Measurements from ENCODE around the gene PLAC1.

The PLAC1 gene

DNA sequence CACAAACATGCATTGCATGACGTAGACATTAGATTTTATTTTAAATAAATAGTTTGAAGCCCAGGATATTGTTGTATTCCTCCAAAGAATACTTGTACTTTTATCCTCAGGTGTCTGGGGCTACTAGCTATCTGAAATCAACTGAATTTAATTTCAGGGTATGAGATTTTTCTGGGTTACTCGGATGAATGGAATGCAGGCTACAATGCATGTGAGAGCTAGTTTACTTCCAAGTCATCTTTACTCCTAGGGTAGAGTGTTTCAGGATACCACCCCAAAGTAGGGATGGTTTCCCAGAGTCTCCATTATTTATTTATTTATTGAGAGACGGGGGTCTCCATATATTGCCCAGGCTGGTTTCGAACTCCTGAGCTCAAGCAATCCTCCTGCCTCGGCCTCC lies 131.9 kb downstream of the PLAC1 start:
- Histone ChIP-seq H3K4me3 (ENCODE audit: low read depth, low read length) (no peak overlapping the region), H3K27me3 (ENCODE audit: insufficient read depth, low read depth, severe bottlenecking) (peaks cover 8% of the 10 kb centered on the region), H3K9me3 (ENCODE audit: severe bottlenecking) (no peaks in the 10 kb centered on the region), H3K36me3 (no peaks in the 10 kb centered on the region), H3K27ac (no peak overlapping the region)
- no peak for DNase-seq
- no peak for TF ChIP-seq CTCF (IDR thresholded peaks at IDR 0.05; ENCODE audit: low read depth, low read length)

DNA sequence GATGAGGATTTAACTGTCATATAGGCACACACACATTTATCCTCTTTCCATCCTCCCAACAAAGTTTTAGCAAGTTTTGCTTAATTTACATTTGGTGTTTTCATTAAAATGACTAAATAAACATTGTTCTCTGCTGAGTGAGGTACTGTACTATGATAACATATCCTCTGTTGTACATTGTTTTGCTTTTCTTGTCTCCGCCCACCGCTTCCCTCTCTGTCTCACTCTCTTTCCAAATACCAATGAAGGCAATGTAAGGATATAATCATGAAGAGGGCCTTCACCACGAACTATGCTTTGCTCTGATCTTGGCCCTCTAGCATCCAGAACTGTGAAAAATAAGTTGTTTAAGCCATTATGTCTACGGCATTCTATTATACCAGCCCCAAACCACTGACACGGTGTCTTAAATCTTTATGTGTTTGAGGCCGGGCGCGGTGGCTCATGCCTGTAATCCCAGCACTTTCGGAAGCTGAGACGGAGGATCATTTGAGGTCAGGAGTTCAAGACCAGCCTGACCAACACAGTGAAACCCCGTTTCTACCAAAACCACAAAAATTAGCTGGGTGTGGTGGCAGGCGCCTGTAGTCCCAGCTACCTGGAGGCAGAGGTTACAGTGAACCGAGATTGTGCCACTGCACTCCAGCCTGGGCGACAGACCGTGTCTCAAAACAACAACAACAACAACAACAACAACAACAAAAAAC lies 133.0 kb downstream of the PLAC1 start:
- H3K36me3 ChIP-seq = no peaks in the 10 kb centered on the region
- H3K27ac ChIP-seq = no peak overlapping the region
- no peak for TF ChIP-seq CTCF (IDR thresholded peaks at IDR 0.05; ENCODE audit: low read depth, low read length)

DNA sequence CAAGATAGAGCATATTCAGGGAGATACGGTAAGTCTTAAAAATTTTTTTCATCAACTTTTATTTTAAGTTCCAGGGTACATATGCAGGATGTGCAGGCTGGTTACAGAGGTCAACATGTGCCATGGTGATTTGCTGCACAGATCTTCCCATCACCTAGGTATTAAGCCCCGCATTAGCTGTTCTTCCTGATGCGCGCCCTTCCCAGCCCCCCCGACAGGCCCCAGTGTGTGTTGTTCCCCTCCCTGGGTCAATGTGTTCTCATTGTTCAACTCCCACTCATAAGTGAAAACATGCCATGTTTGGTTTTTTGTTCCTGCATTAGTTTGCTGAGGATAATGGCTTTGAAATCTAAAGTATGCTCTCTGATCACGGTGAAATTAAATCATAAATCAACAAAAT lies 134.1 kb downstream of the PLAC1 start:
- no peak for TF ChIP-seq CTCF (IDR thresholded peaks at IDR 0.05; ENCODE audit: low read depth, low read length)
- Histone ChIP-seq H3K27me3 (ENCODE audit: insufficient read depth, low read depth, severe bottlenecking) (peaks cover 4% of the 10 kb centered on the region), H3K27ac (no peak overlapping the region), H3K36me3 (no peaks in the 10 kb centered on the region), H3K4me3 (ENCODE audit: low read depth, low read length) (no peak overlapping the region), H3K9me3 (ENCODE audit: severe bottlenecking) (no peaks in the 10 kb centered on the region)
- DNase-seq = no peak

More for the DNA sequence above, 133.0 kb downstream of the PLAC1 start:
- Histone ChIP-seq H3K27me3 (ENCODE audit: insufficient read depth, low read depth, severe bottlenecking) (peaks cover 4% of the 10 kb centered on the region), H3K4me3 (ENCODE audit: low read depth, low read length) (no peak overlapping the region), H3K9me3 (ENCODE audit: severe bottlenecking) (no peaks in the 10 kb centered on the region)
- DNase-seq = no peak

- H3K9me3 ChIP-seq (ENCODE audit: severe bottlenecking) = no peaks in the 10 kb centered on the region
- DNase-seq = peak; percentile 51
- H3K4me3 ChIP-seq (ENCODE audit: low read depth, low read length) = no peak overlapping the region
- no peaks in the 10 kb centered on the region for H3K36me3 ChIP-seq
- TF ChIP-seq CTCF (IDR thresholded peaks at IDR 0.05; ENCODE audit: low read depth, low read length) = peak; percentile 58; the same call in 1 of the 2 replicates
- H3K27me3 ChIP-seq (ENCODE audit: insufficient read depth, low read depth, severe bottlenecking) = peaks cover 7% of the 10 kb centered on the region
- no peak overlapping the region for H3K27ac ChIP-seq
Observed at GRCh38 chrX:134520860-134521390, 137.3 kb downstream of the PLAC1 start.
